NCI-H187 treated with DMSO at 0.1 percent for 48 hours (cell line): Measurements from ENCODE around the gene CNTLN.

Source experiments
- DNase-seq: peaks from one replicate; lab custom pipeline; 2025; lab: John Stamatoyannopoulos, UW

Gene CNTLN, protein sequence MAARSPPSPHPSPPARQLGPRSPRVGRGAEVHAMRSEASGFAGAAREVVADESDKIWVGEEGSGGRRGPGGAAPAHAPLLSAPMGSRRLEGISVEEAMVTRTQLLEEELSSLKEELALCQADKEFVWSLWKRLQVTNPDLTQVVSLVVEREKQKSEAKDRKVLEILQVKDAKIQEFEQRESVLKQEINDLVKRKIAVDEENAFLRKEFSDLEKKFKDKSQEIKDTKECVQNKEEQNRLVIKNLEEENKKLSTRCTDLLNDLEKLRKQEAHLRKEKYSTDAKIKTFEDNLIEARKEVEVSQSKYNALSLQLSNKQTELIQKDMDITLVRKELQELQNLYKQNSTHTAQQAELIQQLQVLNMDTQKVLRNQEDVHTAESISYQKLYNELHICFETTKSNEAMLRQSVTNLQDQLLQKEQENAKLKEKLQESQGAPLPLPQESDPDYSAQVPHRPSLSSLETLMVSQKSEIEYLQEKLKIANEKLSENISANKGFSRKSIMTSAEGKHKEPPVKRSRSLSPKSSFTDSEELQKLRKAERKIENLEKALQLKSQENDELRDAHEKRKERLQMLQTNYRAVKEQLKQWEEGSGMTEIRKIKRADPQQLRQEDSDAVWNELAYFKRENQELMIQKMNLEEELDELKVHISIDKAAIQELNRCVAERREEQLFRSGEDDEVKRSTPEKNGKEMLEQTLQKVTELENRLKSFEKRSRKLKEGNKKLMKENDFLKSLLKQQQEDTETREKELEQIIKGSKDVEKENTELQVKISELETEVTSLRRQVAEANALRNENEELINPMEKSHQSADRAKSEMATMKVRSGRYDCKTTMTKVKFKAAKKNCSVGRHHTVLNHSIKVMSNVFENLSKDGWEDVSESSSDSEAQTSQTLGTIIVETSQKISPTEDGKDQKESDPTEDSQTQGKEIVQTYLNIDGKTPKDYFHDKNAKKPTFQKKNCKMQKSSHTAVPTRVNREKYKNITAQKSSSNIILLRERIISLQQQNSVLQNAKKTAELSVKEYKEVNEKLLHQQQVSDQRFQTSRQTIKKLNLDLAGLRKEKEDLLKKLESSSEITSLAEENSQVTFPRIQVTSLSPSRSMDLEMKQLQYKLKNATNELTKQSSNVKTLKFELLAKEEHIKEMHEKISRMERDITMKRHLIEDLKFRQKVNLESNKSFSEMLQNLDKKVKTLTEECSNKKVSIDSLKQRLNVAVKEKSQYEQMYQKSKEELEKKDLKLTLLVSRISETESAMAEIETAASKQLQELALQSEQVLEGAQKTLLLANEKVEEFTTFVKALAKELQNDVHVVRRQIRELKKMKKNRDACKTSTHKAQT (N-terminal part only)

DNA sequence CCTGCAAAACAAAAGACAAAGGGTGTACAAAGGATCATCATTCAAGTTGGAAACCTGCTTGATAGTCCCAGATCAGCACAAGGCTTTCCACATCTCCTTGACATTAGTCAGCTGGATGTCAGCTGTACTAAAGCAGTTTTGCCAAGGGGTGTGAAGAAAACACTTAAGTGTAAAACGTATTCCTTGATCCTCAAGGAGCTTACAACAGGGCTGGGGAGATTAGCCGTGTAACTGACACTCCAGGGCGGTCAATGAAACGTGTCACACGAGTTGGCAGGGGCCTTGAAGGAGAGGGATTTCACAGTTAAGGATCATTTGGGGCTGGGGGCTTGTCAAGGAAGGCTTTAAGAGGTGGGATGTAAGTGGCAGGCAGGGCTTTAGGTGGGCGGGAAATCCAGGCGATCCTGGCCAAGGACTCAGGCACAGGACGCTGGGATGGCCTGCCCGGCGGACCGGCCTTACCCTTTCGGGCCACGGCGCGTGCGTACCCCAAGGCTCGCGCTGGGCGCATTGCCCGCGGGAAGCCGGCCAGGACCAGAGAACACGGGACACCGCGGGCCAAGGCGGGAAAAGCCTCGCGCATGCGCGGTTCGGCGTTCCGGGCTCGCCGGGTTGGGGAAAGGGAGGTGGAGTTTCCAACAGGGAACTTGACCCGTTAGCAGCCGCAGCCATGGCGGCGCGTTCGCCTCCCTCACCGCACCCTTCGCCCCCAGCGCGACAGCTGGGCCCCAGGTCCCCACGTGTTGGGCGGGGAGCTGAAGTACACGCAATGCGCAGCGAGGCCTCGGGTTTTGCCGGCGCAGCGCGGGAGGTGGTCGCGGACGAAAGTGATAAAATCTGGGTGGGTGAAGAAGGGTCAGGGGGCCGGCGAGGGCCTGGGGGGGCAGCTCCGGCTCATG is at the start of gene CNTLN:
Gene CNTLN, plus strand, starts transcription at position 645 of the 899 bp plus-strand sequence. Its CDS starts 26 bp downstream, at position 671.
- DNase-seq, result peak; percentile 34

DNA sequence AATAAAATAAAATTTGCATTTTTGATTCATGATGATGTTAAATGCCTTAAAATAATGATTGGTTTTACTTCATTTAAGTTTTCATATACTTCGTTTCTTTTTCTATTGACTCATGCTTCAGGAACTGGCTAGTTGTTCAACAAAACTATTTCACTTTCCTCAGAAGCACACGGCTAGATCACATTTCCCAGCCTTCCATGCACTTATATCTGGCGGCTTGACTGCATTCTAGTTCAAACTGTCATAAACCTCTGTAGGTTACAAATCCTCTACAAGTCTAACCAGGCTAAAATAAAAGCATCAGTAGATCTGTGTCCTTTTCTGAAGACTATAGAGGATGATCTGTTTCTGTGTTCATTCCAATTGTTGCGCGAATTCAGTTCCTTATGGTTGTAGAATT is 46.3 kb upstream of the CNTLN start:
- DNase-seq, result no peak

DNA sequence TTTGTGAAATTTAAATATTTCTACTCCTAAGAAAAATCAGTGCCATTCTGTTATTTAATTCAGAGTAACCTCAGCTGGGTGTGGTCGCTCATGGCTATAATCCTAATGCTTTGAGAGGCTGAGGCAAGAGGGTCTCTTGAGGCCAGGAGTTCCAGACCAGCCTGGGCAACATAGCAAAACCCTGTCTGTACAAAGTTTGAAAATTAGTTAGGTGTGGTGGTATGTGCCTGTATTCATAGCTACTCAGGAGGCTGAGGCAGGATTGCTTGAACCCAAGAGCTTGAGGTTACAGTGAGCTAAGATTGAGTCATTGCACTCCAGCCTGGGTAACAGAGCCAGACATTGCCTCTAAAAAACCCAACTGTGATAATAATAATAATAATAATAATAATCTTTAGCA is 44.8 kb upstream of the CNTLN start:
- DNase-seq, result no peak

DNA sequence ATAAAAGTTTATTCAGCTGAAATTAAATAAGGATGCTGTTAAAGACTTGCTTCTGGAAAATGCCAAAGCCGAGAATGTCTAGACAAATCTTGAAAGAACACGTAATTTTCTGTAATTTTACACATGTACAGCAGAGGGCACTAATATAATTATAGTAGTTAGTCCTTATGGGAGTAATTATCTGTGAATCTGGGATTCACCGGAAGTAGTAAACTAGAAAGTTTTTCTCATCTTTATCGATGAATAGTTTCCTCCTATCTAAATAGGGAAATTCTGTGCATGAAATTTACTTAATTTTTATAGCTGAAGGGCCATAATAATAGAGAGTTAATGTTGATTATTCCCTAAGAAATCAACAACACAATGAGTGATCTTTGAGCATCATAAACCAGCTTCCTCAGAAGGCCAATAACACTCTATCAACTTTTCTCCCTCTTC is 18.4 kb upstream of the CNTLN start:
- peak; percentile 10 for DNase-seq

DNA sequence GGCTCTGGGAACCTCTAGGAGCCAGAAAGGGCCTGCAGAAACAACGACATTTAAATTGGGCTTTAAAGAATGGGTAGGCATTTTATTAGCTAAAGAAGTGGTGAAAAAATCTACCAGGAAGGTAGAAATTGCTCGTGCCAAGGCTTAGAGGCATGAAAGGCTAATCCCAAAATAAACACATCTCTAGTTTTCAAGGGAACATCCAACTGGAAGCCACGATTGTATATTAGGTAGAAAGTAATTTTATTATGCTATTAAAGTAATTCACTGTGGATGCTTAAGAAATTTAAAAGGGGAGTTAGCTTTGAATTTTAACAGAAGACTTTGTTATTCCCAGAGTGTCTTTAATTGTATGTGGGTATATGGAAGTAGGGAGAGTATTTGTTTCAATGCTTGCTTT is 17.5 kb upstream of the CNTLN start:
- no peak for DNase-seq

DNA sequence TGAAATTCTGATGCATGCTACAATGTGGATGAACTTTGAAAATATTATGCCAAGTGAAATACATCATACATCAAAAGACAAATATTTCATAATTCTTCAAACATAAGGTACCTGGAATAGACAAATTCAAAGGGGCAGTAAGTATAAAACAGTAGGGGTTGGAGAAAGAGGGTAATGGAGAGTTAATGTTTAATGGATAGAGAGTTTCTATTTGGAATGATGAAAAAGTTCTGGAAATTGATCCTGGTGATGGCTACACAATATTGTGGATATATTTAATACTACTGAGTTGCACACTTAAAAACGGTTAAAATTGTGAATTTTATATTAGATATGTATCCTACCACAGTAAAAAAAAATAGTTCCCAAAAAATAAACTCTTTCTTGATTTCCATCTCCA is 14.6 kb upstream of the CNTLN start:
- no peak for DNase-seq

DNA sequence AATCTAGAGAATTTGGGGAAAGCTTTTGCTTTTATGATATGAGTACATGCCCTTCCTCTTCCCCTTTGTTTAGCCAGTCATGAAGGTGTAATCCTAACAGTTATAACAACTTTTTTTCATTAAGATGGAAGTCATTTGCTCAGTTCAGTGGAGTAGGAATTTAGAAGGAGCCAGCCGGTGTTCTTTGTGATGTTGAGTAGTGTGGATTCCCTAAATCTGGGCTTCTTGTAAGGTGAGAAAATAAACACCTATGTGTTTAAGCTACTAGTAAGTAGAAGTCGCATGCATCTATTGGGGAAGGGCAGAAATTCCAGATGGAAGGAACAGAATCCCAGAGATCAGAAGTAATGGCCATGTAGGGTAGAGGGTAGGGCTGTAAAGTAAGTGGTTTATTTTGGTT is 13.6 kb upstream of the CNTLN start:
- DNase-seq, result no peak

DNA sequence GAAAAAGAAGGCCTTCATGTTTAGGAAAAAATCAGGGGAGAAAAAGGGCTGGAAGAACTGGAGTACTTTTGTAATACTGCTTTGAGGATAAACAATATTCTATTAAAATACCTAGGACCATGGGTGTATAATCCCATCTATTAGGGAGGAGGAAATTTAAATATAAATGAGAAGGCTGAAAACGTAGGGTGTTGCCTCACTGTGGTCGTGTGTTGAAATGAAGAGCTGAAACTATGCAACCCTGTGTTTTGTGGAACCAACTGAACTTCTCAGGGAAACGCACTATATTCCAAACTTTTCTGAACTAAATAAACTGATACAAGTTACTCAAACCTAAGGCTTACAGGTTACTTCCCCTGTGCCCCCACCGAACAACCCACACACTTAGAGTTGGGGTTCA is 4.5 kb upstream of the CNTLN start:
- no peak for DNase-seq

DNA sequence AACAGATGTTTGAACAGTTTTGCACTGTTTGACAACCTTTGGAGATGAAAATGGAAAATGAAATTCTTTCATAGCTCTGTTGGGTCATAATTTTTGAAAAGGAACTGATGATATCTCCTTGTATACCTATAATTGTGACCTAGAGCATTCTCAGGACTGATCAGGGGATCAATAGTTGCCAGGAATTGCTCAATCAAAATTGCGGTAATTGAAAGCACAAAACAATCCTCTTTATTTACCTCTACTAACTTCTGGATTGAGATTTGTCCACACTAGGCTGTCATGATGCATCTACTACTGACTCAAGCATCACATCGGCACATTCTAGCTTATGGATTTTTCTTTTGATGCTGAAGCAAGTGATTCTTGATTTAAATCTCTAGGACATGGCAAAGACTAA is 4.1 kb upstream of the CNTLN start:
- DNase-seq, result no peak

DNA sequence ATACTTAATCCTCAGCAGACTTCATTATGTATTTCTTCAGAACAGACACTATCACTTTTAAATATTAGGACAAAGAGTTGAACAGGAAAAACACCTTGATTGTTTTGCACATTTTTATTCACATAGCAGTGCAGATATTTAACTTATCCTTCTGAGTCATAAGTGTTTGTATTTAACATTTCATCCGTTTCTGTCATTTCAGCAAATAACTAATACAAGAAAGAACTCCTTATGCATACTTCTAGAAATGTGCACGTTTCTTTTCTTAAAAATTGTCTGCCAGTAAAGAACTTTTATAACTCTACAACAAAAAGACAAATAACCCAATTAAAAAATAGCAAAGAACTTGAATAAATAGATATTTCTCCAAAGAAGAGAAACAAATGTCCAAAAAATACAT is 3.3 kb upstream of the CNTLN start:
- DNase-seq, result no peak

DNA sequence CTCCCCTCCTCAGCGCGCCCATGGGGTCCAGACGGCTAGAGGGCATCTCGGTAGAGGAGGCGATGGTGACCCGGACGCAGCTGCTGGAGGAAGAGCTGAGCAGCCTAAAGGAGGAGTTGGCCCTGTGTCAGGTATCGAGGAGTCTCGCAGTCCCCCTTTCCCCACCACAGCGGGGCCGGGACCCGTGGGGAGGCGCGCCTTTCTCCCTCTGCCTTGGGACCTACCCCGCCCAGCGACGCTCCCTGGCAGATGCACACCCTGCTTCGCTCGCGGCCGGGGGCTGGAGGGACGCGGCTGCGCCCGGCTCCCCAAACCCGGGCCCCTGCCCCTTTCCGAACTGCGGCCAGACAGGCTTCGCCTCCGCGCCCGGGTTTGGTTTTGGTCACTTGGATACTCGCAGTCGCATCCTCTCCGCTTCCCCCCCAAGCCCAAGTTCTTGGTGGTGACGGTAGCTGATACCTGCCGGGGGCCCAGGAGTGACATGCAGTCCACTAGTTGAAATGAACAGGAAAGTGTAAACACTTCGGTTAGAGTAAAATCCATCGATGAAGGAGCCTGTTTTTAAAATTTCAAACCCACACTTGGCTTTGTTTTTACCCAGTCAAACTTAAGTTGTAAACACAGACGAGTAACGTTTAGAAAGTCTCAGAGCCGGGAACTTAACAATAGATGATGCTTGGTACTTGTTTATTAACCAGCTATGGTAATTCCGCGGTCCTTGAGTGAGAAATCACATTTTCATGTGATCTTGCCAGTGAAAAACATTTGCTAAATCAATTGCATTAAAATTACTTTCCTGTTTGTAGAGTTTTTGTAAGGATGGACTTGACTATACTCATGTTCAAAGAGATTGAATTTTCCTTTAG is 688 bp downstream of the CNTLN start:
- no peak for DNase-seq

DNA sequence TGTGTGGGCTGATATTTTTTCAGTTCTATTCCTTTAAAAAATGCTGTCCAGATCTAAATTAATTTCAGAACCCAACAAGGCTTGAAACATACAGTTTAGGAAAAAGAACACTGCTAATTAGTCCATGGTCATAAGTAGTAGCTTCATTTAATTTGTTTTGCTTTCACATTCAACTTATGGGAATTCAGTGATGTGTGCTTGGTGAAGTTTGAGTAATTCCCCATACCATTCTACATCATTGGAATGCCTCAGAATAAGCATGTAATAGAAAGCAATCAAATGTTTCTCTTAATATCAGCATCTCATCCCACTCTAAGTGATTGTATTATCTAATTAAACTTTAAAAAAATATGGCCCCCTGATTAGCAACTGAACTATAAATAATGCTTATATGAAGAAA is 2.7 kb downstream of the CNTLN start:
- DNase-seq, result no peak

DNA sequence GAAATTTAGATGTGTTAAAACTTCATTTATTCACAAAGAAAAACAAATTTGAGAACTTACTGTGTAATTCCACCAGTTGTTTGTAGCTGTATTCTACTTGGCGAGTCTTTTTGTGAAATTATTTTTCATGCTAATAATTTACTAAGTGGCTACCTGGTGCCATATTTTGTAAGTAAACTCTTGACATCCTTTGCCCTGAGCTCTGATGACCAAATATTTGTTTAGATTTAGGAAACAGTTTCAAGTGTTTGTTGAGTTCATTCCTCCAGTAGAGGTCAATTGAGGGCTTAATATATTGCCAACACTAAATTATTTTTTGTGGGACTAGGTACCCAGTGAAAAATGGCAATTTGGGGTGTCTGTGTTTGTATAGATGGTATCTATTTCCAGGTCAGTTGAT is 3.7 kb downstream of the CNTLN start:
- no peak for DNase-seq

DNA sequence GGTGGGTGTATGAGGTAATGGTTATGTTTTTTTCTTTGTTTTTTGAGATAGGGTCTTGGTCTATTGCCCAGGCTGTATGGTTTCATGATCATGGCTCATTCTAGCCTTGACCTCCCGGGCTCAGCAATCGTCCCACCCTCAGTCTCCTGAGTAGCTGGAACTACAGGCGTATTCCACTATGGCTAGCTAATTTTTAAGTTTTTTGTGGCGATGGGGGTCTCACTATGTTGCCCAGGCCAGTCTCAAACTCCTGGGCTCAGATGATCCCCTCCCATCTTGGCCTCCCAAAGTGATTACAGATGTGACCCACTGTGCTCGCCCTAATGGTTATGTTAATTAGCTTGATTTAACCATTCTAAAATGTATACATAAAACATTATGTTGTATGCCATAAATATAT is 5.6 kb downstream of the CNTLN start:
- DNase-seq, result no peak

DNA sequence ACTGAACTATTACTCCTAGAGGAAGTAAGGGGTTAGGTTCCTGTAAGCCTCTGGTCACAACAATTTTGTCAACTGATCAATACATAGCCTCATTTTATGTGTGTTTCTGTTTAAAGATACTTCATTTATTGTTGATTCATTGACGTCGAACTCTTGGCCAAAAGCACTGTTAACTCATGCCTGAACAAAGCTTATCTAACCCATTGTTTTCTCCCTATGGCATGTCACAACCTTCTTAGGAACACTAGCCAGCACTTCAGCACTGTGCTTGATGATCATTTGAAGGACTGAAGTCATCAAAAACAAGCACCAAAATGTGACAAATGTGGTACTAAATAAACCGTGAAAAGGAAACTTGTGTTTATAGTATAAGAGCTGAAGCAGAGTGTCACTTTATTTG is 13.5 kb downstream of the CNTLN start:
- no peak for DNase-seq

DNA sequence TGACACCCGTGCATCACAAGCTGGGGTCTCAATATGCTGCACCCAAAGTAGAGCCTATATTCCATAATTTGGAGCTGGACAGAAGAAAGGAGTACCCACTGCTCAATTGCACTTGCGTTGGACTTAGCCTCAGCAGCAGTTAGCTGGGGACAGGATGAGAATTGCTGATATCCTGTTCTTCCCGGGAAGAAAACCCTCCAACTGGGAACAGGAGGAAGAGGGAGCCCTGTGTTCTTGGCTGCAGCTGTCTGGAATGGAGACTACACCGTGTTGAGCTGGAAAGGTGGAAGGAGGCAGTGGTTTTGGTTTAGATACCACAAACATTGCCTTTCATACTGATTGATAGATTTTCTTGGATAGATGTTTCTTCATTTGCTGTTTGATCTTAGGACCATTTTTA is 24.6 kb downstream of the CNTLN start:
- no peak for DNase-seq

DNA sequence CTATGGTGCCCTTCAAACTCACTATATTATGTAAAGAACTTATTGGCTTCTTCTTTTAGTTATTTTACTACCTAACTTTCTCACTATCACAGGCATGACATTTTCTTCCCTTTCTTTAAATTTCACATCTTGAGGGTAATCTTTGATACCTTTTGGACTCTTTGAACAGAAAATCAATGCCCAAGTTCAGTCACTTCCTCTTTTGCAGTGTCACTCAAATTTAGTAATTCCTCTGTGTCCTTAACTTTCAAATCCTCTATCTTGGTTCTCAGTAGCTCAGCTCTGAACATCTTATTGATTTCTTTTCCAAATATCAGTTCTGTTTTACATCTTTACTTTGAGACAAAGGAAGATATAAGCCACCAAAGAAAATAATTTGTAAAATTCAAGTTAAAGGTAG is 25.5 kb downstream of the CNTLN start:
- no peak for DNase-seq

DNA sequence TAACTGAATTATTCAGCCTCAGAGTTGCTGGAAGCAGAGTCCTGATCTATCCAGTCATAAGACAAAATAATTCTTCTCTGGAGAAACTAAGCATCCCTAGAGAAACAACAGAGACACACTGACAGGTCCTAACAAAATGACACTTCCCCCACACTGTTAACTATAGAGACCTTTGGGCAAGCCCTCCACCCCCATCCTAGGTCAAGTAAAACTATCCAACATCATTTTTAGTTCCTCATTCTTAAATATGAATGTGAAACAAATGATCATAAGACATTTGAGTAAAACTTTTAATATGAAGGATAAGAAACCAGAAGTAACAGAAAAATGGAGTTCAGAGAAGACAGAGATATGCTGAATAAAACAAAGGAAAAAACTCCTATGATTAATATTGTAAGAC is 30.9 kb downstream of the CNTLN start:
- DNase-seq, result no peak

DNA sequence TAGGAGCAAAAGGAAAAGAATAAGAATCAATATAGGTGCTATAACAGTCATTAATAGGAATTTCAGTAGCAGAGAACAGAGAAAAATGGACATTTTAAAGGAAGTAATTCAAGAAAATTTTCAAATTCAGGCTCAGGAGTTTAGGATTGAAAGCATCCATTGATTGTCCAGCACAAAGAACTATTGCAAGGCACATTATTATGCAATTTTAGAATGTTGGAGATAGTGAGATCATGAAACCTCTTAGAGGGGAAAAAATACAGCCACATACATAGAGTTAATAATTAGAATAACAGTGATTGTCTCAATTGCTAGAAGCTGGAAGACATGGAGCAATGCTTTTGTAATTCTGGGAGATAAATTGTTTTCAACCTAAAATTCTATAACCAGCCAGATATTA is 31.5 kb downstream of the CNTLN start:
- DNase-seq, result no peak
